CD4-positive, CD25-positive, alpha-beta regulatory T cell (primary cell): ENCODE measurements around the gene SEMA4G. TPM values are rescaled to one million over a fixed set of nuclear protein-coding genes. Genes with fewer than 3 reads are reported as not detected.

Experiments used
- ATAC-seq, 2 donors: fragments of 150-1000 bp; cut with Tn5 transposase; one replicate each; pipeline ENCODE4 v1.10.0; 2021; ENCODE audit warnings: low read depth in 2 of 2, moderate number of reproducible peaks in 2 of 2, moderate library complexity in 1 of 2
- DNase-seq, 3 donors: peaks; one replicate each; pipeline versions ENCODE4 v3.0.0 to v3.0.0-alpha.2; 2012 to 2022; ENCODE audit warnings: mixed read lengths in 1 of 3
- H3K27ac ChIP-seq: one replicate; pipeline ENCODE4 v1.7.0; 2013; ENCODE audit warnings: mild to moderate bottlenecking, low read length; ENCODE audit not compliant: insufficient read depth, poor library complexity, severe bottlenecking
- H3K27me3 ChIP-seq: one replicate; pipeline ENCODE4 v1.7.0; 2013; ENCODE audit warnings: low read length; ENCODE audit not compliant: control insufficient read depth, insufficient read depth
- H3K36me3 ChIP-seq: one replicate; pipeline ENCODE4 v1.7.0; 2013; ENCODE audit warnings: mild to moderate bottlenecking, low read length, moderate library complexity; ENCODE audit not compliant: control insufficient read depth, insufficient read depth
- H3K4me1 ChIP-seq: 2 replicates; pipeline ENCODE4 v1.7.0; 2013; ENCODE audit warnings: mild to moderate bottlenecking, low read length; ENCODE audit not compliant: insufficient read depth, control insufficient read depth, poor library complexity, severe bottlenecking
- H3K4me3 ChIP-seq: one replicate; pipeline ENCODE4 v1.7.0; 2013; ENCODE audit warnings: low read depth, mild to moderate bottlenecking, low read length, moderate library complexity
- H3K9me3 ChIP-seq, 2 experiments: 1 replicate in 1 of 2; 2 replicates in 1 of 2; pipeline ENCODE4 v1.7.0; 2013; ENCODE audit warnings: low read length in 2 of 2, mild to moderate bottlenecking in 1 of 2, moderate library complexity in 1 of 2; ENCODE audit not compliant: control insufficient read depth in 2 of 2
- H3K27ac Mint-ChIP-seq, 3 donors: one replicate each; pipeline ENCODE4 v1.8.0; 2020 to 2022; ENCODE audit warnings: mild to moderate bottlenecking in 3 of 3, mixed read lengths in 3 of 3, moderate library complexity in 2 of 3
- H3K27me3 Mint-ChIP-seq: one replicate; pipeline ENCODE4 v1.8.0; 2022; ENCODE audit warnings: mild to moderate bottlenecking, mixed read lengths
- H3K36me3 Mint-ChIP-seq: one replicate; pipeline ENCODE4 v1.8.0; 2020; ENCODE audit warnings: mixed read lengths
- H3K4me1 Mint-ChIP-seq, 4 donors: one replicate each; pipeline ENCODE4 v1.8.0; 2020 to 2022; ENCODE audit warnings: mixed read lengths in 4 of 4, mild to moderate bottlenecking in 1 of 4
- H3K4me3 Mint-ChIP-seq, 4 donors: one replicate each; pipeline ENCODE4 v1.8.0; 2020 to 2022; ENCODE audit warnings: mild to moderate bottlenecking in 4 of 4, mixed read lengths in 4 of 4, moderate library complexity in 3 of 4
- H3K9me3 Mint-ChIP-seq, 7 donors: one replicate each; pipeline ENCODE4 v1.8.0; 2020 to 2022; ENCODE audit warnings: mixed read lengths in 7 of 7, mild to moderate bottlenecking in 3 of 7, moderate library complexity in 2 of 7
- polyA plus RNA-seq, 4 donors: library from polyadenylated mRNA; unstranded; fragments of 300-500 nt; fragmentation: Illumina TruSeq; gene quantifications; one replicate each; pipeline ENCODE4 v1.2.3, GENCODE V29; 2021
- total RNA-seq: library from RNA; stranded (reverse); gene quantifications from one replicate; pipeline ENCODE4 v1.2.3, GENCODE V29; 2022

SEMA4G gene
- total and polyA plus RNA-seq, 5 donors from 2014 or later = 0.61 to 1.1 TPM; not detected in 3

DNA sequence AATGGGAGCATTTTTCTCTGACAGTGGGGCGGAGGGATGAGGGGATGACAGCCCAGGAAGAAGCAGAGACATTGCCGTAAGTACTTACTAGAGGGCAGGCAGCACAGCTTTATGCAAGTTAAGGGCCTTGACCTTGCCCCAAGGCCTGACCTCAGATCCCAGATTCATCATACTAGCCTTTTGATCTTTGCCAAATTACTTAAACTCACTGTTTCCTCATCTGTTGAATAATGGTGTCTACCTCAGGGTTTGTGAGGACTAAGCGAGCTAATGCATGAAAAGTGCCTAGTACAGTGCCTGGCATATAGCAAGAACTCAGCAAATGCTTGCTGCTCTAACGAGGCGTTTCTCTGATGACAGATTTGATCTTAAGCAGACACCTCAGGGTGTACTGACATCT lies 3.5 kb upstream of the SEMA4G start:
- Mint-ChIP-seq H3K4me3 (no peak overlapping the region), H3K27ac (peak overlapping the region in 1 of 3 donors; percentile 5), H3K4me1 (peaks cover 0 to 21% (median 5%) of the 10 kb centered on the region in 4 donors), H3K36me3 (peaks cover 23% of the 10 kb centered on the region), H3K27me3 (peaks cover 8% of the 10 kb centered on the region), H3K9me3 (no peaks in the 10 kb centered on the region)
- no peak for DNase-seq
- Histone ChIP-seq H3K9me3 (no peaks in the 10 kb centered on the region), H3K27me3 (no peaks in the 10 kb centered on the region), H3K27ac (no peak overlapping the region), H3K4me3 (no peak overlapping the region), H3K36me3 (peaks cover 31% of the 10 kb centered on the region), H3K4me1 (peaks cover 13% of the 10 kb centered on the region)
- ATAC-seq = no peak

DNA sequence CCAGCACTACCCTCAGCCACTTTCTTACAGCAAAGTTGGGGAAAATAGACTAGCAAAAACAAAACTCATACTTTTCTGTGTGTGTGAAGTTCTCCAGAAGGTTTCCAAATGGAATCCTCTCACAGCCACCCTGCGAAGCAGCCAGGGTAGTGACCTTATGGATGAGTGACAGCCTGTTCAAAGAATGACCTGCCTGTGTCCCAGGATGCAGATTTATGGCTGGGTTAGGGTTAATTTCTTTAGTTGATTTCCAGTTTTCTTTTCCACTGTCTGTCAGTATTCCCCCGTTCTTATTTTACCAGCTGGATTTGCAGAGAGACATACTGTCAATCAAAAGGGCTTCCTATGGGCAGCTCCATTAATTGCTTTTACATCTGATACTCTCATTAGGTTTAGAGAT lies 2.4 kb upstream of the SEMA4G start:
- Histone ChIP-seq H3K27ac (no peak overlapping the region), H3K36me3 (peaks cover 24% of the 10 kb centered on the region), H3K4me3 (no peak overlapping the region), H3K4me1 (peaks cover 13% of the 10 kb centered on the region), H3K27me3 (no peaks in the 10 kb centered on the region), H3K9me3 (no peaks in the 10 kb centered on the region)
- no peak overlapping the region for H3K27ac Mint-ChIP-seq
- no peak for ATAC-seq
- H3K36me3 Mint-ChIP-seq = peaks cover 17% of the 10 kb centered on the region
- H3K9me3 Mint-ChIP-seq = no peaks in the 10 kb centered on the region
- H3K27me3 Mint-ChIP-seq = peaks cover 9% of the 10 kb centered on the region
- peaks cover 0 to 23% (median 7%) of the 10 kb centered on the region in 4 donors for H3K4me1 Mint-ChIP-seq
- no peak for DNase-seq
- no peak overlapping the region for H3K4me3 Mint-ChIP-seq

DNA sequence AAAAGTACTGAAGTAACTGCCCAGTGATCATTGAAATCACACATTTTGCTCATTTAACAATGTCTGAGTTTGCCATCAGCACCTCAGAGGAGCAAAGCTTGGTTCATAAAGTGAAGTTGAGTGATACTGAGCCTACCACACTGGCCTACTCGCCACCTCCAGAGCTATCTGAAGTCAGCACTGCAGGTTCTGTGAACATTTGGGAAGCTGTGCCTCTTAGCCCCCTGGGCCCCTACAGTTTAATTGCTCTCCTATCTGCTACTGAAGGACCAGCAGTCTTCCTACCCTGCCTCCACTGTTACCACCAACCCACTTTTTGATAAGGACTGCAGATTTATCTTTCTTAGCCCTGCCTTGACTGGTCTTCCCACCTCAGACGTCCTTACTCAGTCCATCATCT lies 2.0 kb upstream of the SEMA4G start:
- Histone ChIP-seq H3K27me3 (no peaks in the 10 kb centered on the region), H3K4me1 (peaks cover 13% of the 10 kb centered on the region), H3K4me3 (no peak overlapping the region), H3K9me3 (no peaks in the 10 kb centered on the region), H3K36me3 (peaks cover 20% of the 10 kb centered on the region), H3K27ac (no peak overlapping the region)
- no peak for DNase-seq
- ATAC-seq = no peak
- Mint-ChIP-seq H3K27ac (peak overlapping the region in 1 of 3 donors; percentile 76), H3K36me3 (peaks cover 14% of the 10 kb centered on the region), H3K4me1 (peaks cover 0 to 23% (median 7%) of the 10 kb centered on the region in 4 donors), H3K9me3 (no peaks in the 10 kb centered on the region), H3K27me3 (peaks cover 9% of the 10 kb centered on the region), H3K4me3 (no peak overlapping the region)

DNA sequence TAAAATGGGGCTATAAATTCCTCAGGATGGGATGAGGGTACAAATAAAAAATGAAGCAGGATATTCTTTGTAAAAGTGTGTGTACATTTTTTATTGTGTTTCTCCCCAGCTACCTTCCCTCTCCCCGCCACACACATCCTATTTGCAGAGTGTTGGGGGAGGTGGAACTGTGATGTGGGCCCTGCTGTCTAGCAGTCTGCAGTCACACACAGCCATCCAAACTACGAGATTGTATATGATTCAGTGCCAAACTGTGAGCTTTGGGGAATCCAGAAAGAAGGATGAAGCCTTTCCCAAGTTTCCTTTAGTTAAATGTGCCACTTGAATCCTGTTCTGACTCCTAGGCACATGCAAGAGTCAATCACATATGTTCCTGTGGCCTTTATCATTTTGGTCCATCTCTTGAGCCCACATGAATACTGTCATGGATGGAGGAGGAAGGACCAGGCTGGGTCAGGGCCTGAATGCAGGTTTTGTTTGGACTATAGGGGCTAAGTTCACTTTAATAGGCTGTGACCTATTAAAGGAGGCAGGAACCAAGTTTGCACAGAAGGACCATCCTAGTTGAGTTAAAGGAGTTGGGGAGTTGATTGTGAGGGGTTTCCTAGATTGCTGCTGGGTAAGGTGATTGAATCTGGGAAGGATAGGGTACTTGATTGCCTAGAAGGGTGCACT lies 1.1 kb upstream of the SEMA4G start:
- no peaks in the 10 kb centered on the region for H3K9me3 ChIP-seq
- H3K4me3 ChIP-seq = no peak overlapping the region
- no peak for DNase-seq
- Mint-ChIP-seq H3K27ac (peak overlapping the region in 1 of 3 donors; percentile 94), H3K36me3 (peaks cover 6% of the 10 kb centered on the region), H3K9me3 (no peaks in the 10 kb centered on the region), H3K27me3 (peaks cover 9% of the 10 kb centered on the region), H3K4me1 (peaks cover 0 to 23% (median 7%) of the 10 kb centered on the region in 4 donors), H3K4me3 (peak overlapping the region; percentile 52 to 70 (median 65))
- no peaks in the 10 kb centered on the region for H3K27me3 ChIP-seq
- peaks cover 13% of the 10 kb centered on the region for H3K4me1 ChIP-seq
- no peak overlapping the region for H3K27ac ChIP-seq
- peaks cover 11% of the 10 kb centered on the region for H3K36me3 ChIP-seq
- ATAC-seq = no peak

DNA sequence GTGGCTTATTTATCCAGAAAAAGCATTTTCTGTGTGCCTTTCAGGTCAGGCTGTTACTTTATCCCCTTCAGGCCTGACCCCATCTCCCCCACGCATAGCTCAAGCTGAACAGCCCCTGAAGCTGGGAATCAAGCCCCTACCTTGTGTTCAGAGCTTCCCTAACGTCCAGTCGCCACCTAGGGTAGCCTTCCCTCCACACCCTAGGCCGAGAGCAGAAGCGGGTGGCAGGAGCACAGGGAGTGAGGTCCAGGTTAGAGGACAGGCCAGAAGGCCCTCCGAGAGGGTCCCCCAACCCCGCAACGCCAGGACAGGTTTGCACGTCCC lies 479 bp upstream of the SEMA4G start:
- Histone ChIP-seq H3K4me3 (no peak overlapping the region), H3K4me1 (peaks cover 13% of the 10 kb centered on the region), H3K36me3 (peaks cover 6% of the 10 kb centered on the region), H3K27me3 (no peaks in the 10 kb centered on the region), H3K27ac (no peak overlapping the region), H3K9me3 (no peaks in the 10 kb centered on the region)
- no peak for ATAC-seq
- Mint-ChIP-seq H3K9me3 (no peaks in the 10 kb centered on the region), H3K27me3 (peaks cover 13% of the 10 kb centered on the region), H3K27ac (no peak overlapping the region), H3K4me3 (peak overlapping the region; percentile 30 to 69 (median 63)), H3K4me1 (peaks cover 0 to 23% (median 7%) of the 10 kb centered on the region in 4 donors), H3K36me3 (peaks cover 6% of the 10 kb centered on the region)
- DNase-seq = no peak

DNA sequence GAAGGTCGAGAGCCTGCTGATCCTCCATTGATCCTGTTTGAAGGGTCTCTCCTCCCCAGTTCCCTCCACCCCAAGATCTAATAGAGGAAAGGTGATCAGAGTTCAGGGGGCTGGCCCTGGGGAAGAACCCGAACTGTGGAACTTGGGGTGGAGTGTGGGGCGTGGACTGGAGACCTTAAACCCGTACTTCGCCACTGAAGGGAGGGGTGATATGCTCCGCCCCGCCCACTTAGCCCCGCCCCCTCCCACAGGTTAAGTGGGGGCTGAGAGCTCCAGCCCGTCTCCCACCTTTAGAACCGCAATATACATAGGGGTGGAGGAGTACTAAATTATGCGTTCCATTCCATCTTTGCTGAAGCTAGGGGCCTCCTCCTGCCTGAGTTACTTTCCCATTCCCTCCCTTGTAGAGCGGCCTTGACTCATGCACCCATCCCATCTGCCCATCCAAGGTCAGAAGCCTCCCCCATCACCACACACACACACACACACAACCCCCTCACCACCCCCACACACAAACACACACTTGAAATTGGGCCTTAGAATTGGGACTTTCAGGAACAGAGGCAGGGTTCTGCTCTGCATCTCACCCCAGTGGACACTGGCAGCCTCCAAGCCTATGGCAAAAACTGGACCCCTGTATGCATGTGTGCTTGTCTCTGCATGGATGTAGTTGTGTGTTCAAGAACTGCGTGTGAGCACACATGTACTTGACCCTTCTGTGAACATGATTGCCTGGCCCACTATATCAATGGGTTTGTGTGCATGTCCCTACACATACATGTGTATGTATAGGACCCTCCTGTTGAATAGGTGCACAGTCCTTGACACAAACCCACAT lies 991 bp downstream of the SEMA4G start:
- peak overlapping the region in 1 of 3 donors; percentile 16 for H3K27ac Mint-ChIP-seq
- ATAC-seq (no peak), DNase-seq (peak in 1 of 3 donors; percentile 17)
- no peaks in the 10 kb centered on the region for H3K9me3 Mint-ChIP-seq
- Histone ChIP-seq H3K9me3 (no peaks in the 10 kb centered on the region), H3K27me3 (no peaks in the 10 kb centered on the region), H3K36me3 (no peaks in the 10 kb centered on the region), H3K4me1 (peaks cover 13% of the 10 kb centered on the region), H3K4me3 (no peak overlapping the region), H3K27ac (no peak overlapping the region)
- H3K36me3 Mint-ChIP-seq = peaks cover 6% of the 10 kb centered on the region
- H3K4me1 Mint-ChIP-seq = peaks cover 0 to 23% (median 7%) of the 10 kb centered on the region in 4 donors
- H3K27me3 Mint-ChIP-seq = peaks cover 13% of the 10 kb centered on the region
- H3K4me3 Mint-ChIP-seq = peak overlapping the region; percentile 62 to 80 (median 66)

DNA sequence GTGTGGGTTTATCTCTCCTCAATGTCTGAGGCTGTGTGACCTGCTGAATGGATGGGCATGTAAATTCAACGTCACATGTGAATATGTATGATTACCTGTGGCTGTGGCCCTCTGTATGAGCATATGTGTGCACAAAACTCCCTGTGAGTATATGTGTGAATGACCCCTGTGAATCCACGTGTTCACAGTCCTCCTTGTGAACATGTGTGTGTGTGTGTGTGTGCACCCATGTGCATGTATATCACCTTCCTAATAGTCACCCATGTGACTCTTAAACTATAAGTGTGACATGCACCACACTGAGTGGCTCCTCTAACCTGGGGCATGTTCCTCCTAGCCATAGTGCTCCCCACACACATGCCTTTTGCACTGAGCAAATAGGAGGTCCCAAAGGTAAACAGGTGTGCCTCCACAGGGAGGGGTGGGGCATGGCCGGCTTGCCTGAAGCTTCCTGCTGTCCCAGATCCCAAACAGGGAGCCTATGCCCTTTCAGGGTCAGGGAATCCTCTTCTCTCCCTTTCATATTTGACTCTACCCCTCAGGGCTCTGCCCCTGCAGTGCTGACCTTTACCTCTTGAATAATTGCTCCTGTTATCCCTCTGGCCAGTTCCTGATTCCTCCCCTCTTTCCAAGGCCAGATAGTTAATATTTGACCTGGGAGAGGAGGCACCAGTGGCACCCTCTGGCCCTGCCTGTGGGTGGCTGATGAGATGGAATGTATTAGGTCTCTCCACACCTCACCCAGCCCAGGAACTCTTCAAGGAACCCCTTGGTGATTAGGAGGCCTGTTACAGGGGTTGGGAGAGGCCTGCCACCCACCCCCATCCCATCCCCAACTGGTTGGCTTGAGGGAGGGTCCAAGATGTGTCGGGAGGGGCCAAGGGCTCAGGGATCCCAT lies 1.9 kb downstream of the SEMA4G start:
- ATAC-seq = no peak
- no peak for DNase-seq

More for the DNA sequence above, 1.9 kb downstream of the SEMA4G start:
- Mint-ChIP-seq H3K4me3 (peak overlapping the region; percentile 62 to 75 (median 66)), H3K27me3 (peaks cover 13% of the 10 kb centered on the region), H3K9me3 (no peaks in the 10 kb centered on the region), H3K36me3 (no peaks in the 10 kb centered on the region), H3K27ac (peak overlapping the region in 1 of 3 donors; percentile 16), H3K4me1 (peaks cover 0 to 23% (median 7%) of the 10 kb centered on the region in 4 donors)
- Histone ChIP-seq H3K27ac (no peak overlapping the region), H3K4me3 (no peak overlapping the region), H3K27me3 (no peaks in the 10 kb centered on the region), H3K9me3 (no peaks in the 10 kb centered on the region), H3K4me1 (peaks cover 13% of the 10 kb centered on the region), H3K36me3 (no peaks in the 10 kb centered on the region)
